NB4 (cell line): ENCODE data around the gene C16orf46.

Source experiments
- POLR2A ChIP-seq: IDR thresholded peaks from 2 replicates; pipeline ENCODE4 v1.6.1; 2011; ENCODE audit warnings: mild to moderate bottlenecking; ENCODE audit not compliant: insufficient read length; ENCODE audit errors: extremely low read depth
- TF ChIP-seq, protein P1 (sequence below): IDR thresholded peaks from one replicate; pipeline ENCODE4 v1.5.1; 2012; ENCODE audit warnings: low read depth, low read length

- TF ChIP-seq, protein P1, sequence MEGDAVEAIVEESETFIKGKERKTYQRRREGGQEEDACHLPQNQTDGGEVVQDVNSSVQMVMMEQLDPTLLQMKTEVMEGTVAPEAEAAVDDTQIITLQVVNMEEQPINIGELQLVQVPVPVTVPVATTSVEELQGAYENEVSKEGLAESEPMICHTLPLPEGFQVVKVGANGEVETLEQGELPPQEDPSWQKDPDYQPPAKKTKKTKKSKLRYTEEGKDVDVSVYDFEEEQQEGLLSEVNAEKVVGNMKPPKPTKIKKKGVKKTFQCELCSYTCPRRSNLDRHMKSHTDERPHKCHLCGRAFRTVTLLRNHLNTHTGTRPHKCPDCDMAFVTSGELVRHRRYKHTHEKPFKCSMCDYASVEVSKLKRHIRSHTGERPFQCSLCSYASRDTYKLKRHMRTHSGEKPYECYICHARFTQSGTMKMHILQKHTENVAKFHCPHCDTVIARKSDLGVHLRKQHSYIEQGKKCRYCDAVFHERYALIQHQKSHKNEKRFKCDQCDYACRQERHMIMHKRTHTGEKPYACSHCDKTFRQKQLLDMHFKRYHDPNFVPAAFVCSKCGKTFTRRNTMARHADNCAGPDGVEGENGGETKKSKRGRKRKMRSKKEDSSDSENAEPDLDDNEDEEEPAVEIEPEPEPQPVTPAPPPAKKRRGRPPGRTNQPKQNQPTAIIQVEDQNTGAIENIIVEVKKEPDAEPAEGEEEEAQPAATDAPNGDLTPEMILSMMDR, result no peak
- no peak for TF ChIP-seq POLR2A
Observed at GRCh38 chr16:81071805-81072204, 5.2 kb downstream of the C16orf46 start.
